Psoas muscle (tissue), 8 donors: ENCODE results near the gene LLCFC1. TPM values are rescaled to one million over a fixed set of nuclear protein-coding genes. Genes with fewer than 3 reads are reported as not detected.
"Not testable (repeated sequence)": the region's sequence is repeated elsewhere in the genome, so short reads cannot be mapped to it uniquely, and the experiment has no call there.

Source experiments
- ATAC-seq, 4 donors: fragments of 200-7000 bp; cut with Tn5 transposase; one replicate each; pipeline ENCODE4 v1.9.1; 2020; ENCODE audit warnings: moderate library complexity in 3 of 4, mild to moderate bottlenecking in 2 of 4
- DNase-seq, 2 donors: peaks; one replicate each; pipeline ENCODE4 v3.0.0-alpha.2; 2020
- H3K27ac ChIP-seq: fragments of 200-600 bp; one replicate; pipeline ENCODE4 v1.8.0; 2022
- H3K27me3 ChIP-seq, 3 donors: fragments of 200-600 bp in 1 of 3; one replicate each; pipeline versions ENCODE4 v1.6.1 to v1.8.0; 2013 to 2022; ENCODE audit warnings: low read length in 2 of 3, mild to moderate bottlenecking in 2 of 3, moderate library complexity in 1 of 3; ENCODE audit not compliant: insufficient read depth in 3 of 3
- H3K36me3 ChIP-seq, 2 donors: fragments of 200-600 bp in 1 of 2; one replicate each; pipeline versions ENCODE4 v1.6.1 to v1.8.0; 2013 to 2022; ENCODE audit warnings: low read depth in 1 of 2, mild to moderate bottlenecking in 1 of 2, moderate library complexity in 1 of 2; ENCODE audit not compliant: insufficient read depth in 1 of 2
- H3K4me1 ChIP-seq: fragments of 200-600 bp; one replicate; pipeline ENCODE4 v1.8.0; 2022
- H3K4me3 ChIP-seq: fragments of 200-600 bp; one replicate; pipeline ENCODE4 v1.8.0; 2022; ENCODE audit warnings: mild to moderate bottlenecking
- H3K9me3 ChIP-seq: fragments of 200-600 bp; one replicate; pipeline ENCODE4 v1.8.0; 2022
- WGBS, 3 donors: extraction: QIAGEN DNeasy Blood & Tissue Kit; methylation state at CpG; one replicate each; pipeline versions ENCODE4 v1.1.6 to v1.1.7; 2013; 5-methylcytosine and 5-hydroxymethylcytosine counted together
- intact Hi-C, 2 donors: fragments of 100-400 bp; cut with DNase I; formaldehyde crosslinking; loops; one replicate each; pipeline versions ENCODE4 v1.11.0 to v1.14.2; 2022
- polyA plus RNA-seq, 3 donors: library from polyadenylated mRNA; stranded (reverse); fragments of 200-250 nt; gene quantifications; one replicate each; pipeline ENCODE4 v1.2.3, GENCODE V29; 2013
- total RNA-seq, 4 donors: library from RNA; stranded (reverse); fragmentation: NEBNext Ultra II Directional in 2 of 4; extraction: Animal tissue kit (Norgen Biotek cat#: 25700) in 2 of 4; gene quantifications; one replicate each; pipeline versions ENCODE4 v1.2.1 to v1.2.4, GENCODE V29; 2021 to 2023
- TF ChIP-seq, protein P1 (sequence below): fragments of 200-600 bp; IDR thresholded peaks from one replicate; pipeline ENCODE4 v1.8.0; 2022; ENCODE audit warnings: antibody characterized with exemption
- donor health status: healthy with polysubstance abuse.
- donor health status: DM: no; HTN: no; CAD: no; lungs with moderate emphysema.
- donor health status: Bipolar disorder and iron deficiency.
- donor health status: healthy.
- donor health status: DM: yes; HTN: yes; CAD: no.
- donor health status: DM: no; HTN: no; CAD: no.
- donor health status: DM: no; HTN: no; CAD: no.
- donor health status: DM: yes; HTN: yes; CAD: no.

The LLCFC1 gene
- total and polyA plus RNA-seq, 7 donors = not detected

DNA sequence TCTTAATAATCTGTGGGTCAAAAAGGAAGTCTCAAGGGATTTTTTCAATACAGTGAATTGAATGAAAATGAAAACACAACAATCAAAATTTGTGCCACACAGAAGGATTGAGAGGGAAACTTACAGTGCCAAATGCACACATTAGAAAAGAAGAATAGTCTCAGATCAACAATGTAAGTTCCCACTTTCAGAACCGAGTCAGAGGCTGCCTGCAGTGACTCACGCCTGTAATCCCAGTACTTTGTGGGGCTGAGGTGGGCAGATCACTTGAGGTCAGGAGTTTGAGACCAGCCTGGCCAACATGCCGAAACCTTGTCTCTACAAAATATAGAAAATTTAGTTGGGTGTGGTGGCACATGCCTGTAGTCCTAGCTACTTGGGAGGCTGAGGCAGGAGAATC is 35.3 kb downstream of the LLCFC1 start:
- intact Hi-C loops = no loop called here
- WGBS, 3 donors = 79 to 84% (median 82%) methylated on average over 3 of the region's 3 CpGs

DNA sequence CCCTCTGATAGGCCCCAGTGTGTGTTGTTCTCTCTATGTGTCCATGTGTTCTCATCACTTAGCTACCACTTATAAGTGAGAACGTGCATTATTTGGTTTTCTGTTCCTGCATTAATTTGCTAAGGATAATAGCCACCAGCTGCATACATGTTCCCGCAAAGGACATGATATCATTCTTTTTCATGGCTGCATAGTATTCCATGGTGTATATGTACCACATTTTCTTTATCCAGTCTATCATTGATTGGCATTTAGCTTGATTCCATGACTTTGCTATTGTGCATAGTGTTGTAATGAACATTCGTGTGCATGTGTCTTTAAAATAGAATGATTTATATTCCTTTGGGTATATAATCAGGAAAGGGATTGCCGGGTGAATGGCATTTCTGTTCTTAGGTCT is 39.1 kb downstream of the LLCFC1 start:
- ATAC-seq, H3K27ac ChIP-seq, H3K4me3 ChIP-seq, H3K4me1 ChIP-seq, intact Hi-C loops, DNase-seq, H3K36me3 ChIP-seq, H3K27me3 ChIP-seq: not testable (repeated sequence)
- H3K9me3 ChIP-seq = peaks cover 13% of the 10 kb centered on the region
- WGBS, 3 donors = 75 to 83% (median 76%) methylated on average over 4 of the region's 4 CpGs

More for the DNA sequence above, 35.3 kb downstream of the LLCFC1 start:
- no peak for ATAC-seq
- Histone ChIP-seq H3K27me3 (no peaks in the 10 kb centered on the region), H3K27ac (no peak overlapping the region), H3K36me3 (no peaks in the 10 kb centered on the region), H3K4me3 (no peak overlapping the region), H3K9me3 (peaks cover 8% of the 10 kb centered on the region), H3K4me1 (no peaks in the 10 kb centered on the region)
- TF ChIP-seq, protein P1, sequence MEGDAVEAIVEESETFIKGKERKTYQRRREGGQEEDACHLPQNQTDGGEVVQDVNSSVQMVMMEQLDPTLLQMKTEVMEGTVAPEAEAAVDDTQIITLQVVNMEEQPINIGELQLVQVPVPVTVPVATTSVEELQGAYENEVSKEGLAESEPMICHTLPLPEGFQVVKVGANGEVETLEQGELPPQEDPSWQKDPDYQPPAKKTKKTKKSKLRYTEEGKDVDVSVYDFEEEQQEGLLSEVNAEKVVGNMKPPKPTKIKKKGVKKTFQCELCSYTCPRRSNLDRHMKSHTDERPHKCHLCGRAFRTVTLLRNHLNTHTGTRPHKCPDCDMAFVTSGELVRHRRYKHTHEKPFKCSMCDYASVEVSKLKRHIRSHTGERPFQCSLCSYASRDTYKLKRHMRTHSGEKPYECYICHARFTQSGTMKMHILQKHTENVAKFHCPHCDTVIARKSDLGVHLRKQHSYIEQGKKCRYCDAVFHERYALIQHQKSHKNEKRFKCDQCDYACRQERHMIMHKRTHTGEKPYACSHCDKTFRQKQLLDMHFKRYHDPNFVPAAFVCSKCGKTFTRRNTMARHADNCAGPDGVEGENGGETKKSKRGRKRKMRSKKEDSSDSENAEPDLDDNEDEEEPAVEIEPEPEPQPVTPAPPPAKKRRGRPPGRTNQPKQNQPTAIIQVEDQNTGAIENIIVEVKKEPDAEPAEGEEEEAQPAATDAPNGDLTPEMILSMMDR = no peak
- DNase-seq = no peak

DNA sequence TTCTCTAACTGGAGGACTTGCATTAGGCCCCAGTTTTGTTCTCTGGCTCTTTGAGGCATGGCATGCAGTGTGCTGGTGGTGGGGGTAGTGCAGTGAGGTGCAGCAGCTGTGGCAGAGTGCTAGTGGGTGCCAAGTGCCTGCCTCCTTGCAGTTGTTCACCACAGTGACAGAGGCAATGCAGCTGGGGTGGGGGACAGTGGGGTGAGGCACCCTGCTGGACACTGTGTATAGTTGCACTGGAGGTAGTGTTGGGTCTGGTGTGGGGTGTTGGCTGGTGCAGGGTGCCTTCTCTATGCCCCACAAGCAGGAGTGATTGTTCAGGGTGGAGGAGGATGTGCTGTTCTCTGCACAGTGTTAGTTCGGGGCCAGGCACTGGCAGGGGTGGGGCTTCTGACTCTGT is 44.5 kb downstream of the LLCFC1 start:
- Histone ChIP-seq H3K4me3 (no peak overlapping the region), H3K27ac (no peak overlapping the region), H3K36me3 (no peaks in the 10 kb centered on the region), H3K9me3 (peaks cover 6% of the 10 kb centered on the region), H3K27me3 (no peaks in the 10 kb centered on the region), H3K4me1 (no peaks in the 10 kb centered on the region)
- no peak for ATAC-seq
- intact Hi-C loops = no loop called here
- DNase-seq = no peak
- TF ChIP-seq, protein P1 = no peak
- WGBS, 3 donors = 47 to 58% (median 54%) methylated on average over 1 of the region's 1 CpG

DNA sequence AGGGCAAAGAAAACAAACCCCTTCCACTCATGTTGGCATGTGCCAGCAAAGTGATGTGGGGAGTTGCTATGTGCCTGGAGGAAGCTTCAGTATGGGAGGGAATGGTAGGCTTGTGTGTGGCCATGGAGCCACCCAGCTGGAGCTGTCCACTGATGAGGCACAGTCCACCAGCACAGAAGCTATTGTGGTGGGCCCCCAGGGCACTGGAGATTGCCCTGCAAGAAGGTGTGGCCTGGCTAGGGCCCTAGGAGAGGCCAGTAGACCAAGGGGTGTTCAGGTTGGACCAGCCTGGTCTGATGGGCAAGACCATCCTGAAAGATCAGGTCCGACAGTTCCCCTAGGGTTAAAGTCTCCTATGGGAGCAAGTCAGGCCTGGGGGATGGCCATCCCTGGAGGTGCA is 45.0 kb downstream of the LLCFC1 start:
- H3K4me3 ChIP-seq = no peak overlapping the region
- intact Hi-C loops = no loop called here
- H3K36me3 ChIP-seq = no peaks in the 10 kb centered on the region
- H3K27me3 ChIP-seq = no peaks in the 10 kb centered on the region
- peaks cover 6% of the 10 kb centered on the region for H3K9me3 ChIP-seq
- WGBS, 3 donors = 92 to 100% (median 94%) methylated on average over 1 of the region's 1 CpG
- TF ChIP-seq, protein P1 = no peak
- ATAC-seq (no peak), DNase-seq (no peak)
- H3K4me1 ChIP-seq = no peaks in the 10 kb centered on the region
- H3K27ac ChIP-seq = no peak overlapping the region

Other genes with a start within 250 kb of the LLCFC1 start
- 1 to 10 TPM in 2 of 4 donors, not detected in 2; 1.3 to 8.7 TPM for gene PRSS1, start 190.0 kb upstream of the LLCFC1 start, total RNA-seq
- 1 to 10 TPM in 2 of 3 donors, not detected in 1; 1.4 to 2.2 TPM for gene PRSS1, start 190.0 kb upstream of the LLCFC1 start, polyA plus RNA-seq
- gene PRSS2, start 168.5 kb upstream of the LLCFC1 start, total RNA-seq = 1 to 10 TPM in 2 of 4 donors, not detected in 2; 1.7 to 6.2 TPM
- 1 to 10 TPM in 1 of 3 donors, under 1 TPM in 2; 0.04 to 2.8 (median 0.66) TPM for gene PRSS2, start 168.5 kb upstream of the LLCFC1 start, polyA plus RNA-seq
- 1 to 10 TPM in 3 of 4 donors, under 1 TPM in 1; 0.57 to 3.5 (median 2.7) TPM for gene EPHB6, start 84.4 kb upstream of the LLCFC1 start, total RNA-seq
- 1 to 10 TPM; 1.4 to 5.7 (median 2.9) TPM for gene EPHB6, start 84.4 kb upstream of the LLCFC1 start, polyA plus RNA-seq
- not detected for gene TRPV6, start 53.7 kb upstream of the LLCFC1 start, total RNA-seq
- under 1 TPM in 1 of 3 donors, not detected in 2; under 0.01 TPM for gene TRPV6, start 53.7 kb upstream of the LLCFC1 start, polyA plus RNA-seq
- gene TRPV5, start 5.7 kb upstream of the LLCFC1 start, total RNA-seq = under 1 TPM in 1 of 4 donors, not detected in 3; 0.06 TPM
- not detected for gene TRPV5, start 5.7 kb upstream of the LLCFC1 start, polyA plus RNA-seq
- under 1 TPM in 2 of 4 donors, not detected in 2; 0.67 to 0.69 TPM for gene KEL, start 22.9 kb downstream of the LLCFC1 start, total RNA-seq
- under 1 TPM; 0.01 to 0.30 (median 0.06) TPM for gene KEL, start 22.9 kb downstream of the LLCFC1 start, polyA plus RNA-seq
- not detected for gene OR9A2, start 87.6 kb downstream of the LLCFC1 start, total RNA-seq
- gene OR9A2, start 87.6 kb downstream of the LLCFC1 start, polyA plus RNA-seq = not detected
- not detected for gene OR6V1, start 112.9 kb downstream of the LLCFC1 start, total RNA-seq
- not detected for gene OR6V1, start 112.9 kb downstream of the LLCFC1 start, polyA plus RNA-seq
- gene PIP, start 192.6 kb downstream of the LLCFC1 start, total RNA-seq = not detected
- gene PIP, start 192.6 kb downstream of the LLCFC1 start, polyA plus RNA-seq = under 1 TPM in 1 of 3 donors, not detected in 2; 0.18 TPM
- gene TAS2R39, start 243.9 kb downstream of the LLCFC1 start, total RNA-seq = not detected
- under 1 TPM in 1 of 3 donors, not detected in 2; 0.10 TPM for gene TAS2R39, start 243.9 kb downstream of the LLCFC1 start, polyA plus RNA-seq